Right lobe of liver (tissue), 6 donors: Measurements from ENCODE around the gene ADGRF5. TPM values are rescaled to one million over a fixed set of nuclear protein-coding genes. Genes with fewer than 3 reads are reported as not detected.

Experiments used
- ATAC-seq, 4 donors: fragments of 200-7000 bp; cut with Tn5 transposase; one replicate each; pipeline ENCODE4 v1.9.1; 2020; ENCODE audit warnings: mild to moderate bottlenecking in 4 of 4, moderate library complexity in 4 of 4
- DNase-seq, 3 donors: peaks; one replicate each; pipeline ENCODE4 v3.0.0-alpha.2; 2020
- H3K27ac ChIP-seq, 3 donors: fragments of 200-600 bp; one replicate each; pipeline ENCODE4 v1.8.0; 2022
- H3K27me3 ChIP-seq, 2 donors: fragments of 200-600 bp; one replicate each; pipeline ENCODE4 v1.8.0; 2022
- H3K36me3 ChIP-seq, 4 donors: fragments of 200-600 bp; sonication (generic) in 1 of 4; one replicate each; pipeline versions ENCODE4 v1.5.1 to v1.8.0; 2017 to 2022; ENCODE audit warnings: control low read depth in 1 of 4
- H3K4me1 ChIP-seq, 4 donors: fragments of 200-600 bp; sonication (generic) in 1 of 4; one replicate each; pipeline versions ENCODE4 v1.5.1 to v1.8.0; 2017 to 2022; ENCODE audit warnings: control low read depth in 1 of 4
- H3K4me3 ChIP-seq, 3 donors: fragments of 200-600 bp; one replicate each; pipeline ENCODE4 v1.8.0; 2022
- H3K9me3 ChIP-seq, 4 donors: fragments of 200-600 bp; sonication (generic) in 1 of 4; one replicate each; pipeline versions ENCODE4 v1.5.1 to v1.8.0; 2017 to 2022; ENCODE audit warnings: control low read depth in 1 of 4
- POLR2A ChIP-seq: fragments of 450-650 bp; IDR thresholded peaks from one replicate; pipeline ENCODE4 v1.6.1; 2017; ENCODE audit warnings: antibody characterized with exemption, mild to moderate bottlenecking
- WGBS: methylation state at CpG from one replicate; pipeline ENCODE4 v1.1.6; 2018; ENCODE audit warnings: low coverage, low lambda C conversion rate; ENCODE audit not compliant: insufficient coverage; ENCODE audit errors: missing lambda C conversion rate; 5-methylcytosine and 5-hydroxymethylcytosine counted together
- intact Hi-C, 2 donors: fragments of 100-400 bp; cut with DNase I; formaldehyde crosslinking; loops; one replicate each; pipeline versions ENCODE4 v1.11.2 to v1.14.1; 2022
- total RNA-seq, 6 experiments: library from RNA; depleted of rRNA in 2 of 6; stranded (reverse); fragments of >200 nt in 2 of 6; fragmentation: NEBNext Ultra II Directional in 3 of 6; extraction: Animal tissue kit (Norgen Biotek cat#: 25700) in 3 of 6; gene quantifications; one replicate each; pipeline versions ENCODE4 v1.1.0 to v1.2.4, GENCODE V29; 2016 to 2023
- TF ChIP-seq, protein P1 (sequence below), 4 donors: fragments of 200-600 bp in 3 of 4; fragments of 450-650 bp in 1 of 4; IDR thresholded peaks; one replicate each; pipeline versions ENCODE4 v1.5.1 to v1.8.0; 2016 to 2022; ENCODE audit warnings: antibody characterized with exemption in 4 of 4, mild to moderate bottlenecking in 2 of 4
- donor health status: DM: no; HTN: yes; CAD: no.
- donor health status: DM: no; HTN: no; CAD: no.
- donor health status: DM: no; HTN: no; CAD: no.
- donor health status: DM: no; HTN: yes; CAD: no.
- donor health status: DM: no; HTN: yes; CAD: no.

ADGRF5 gene
- total RNA-seq, 6 experiments from 2014 or later: 6.5 to 14.6 (median 10.7) TPM

DNA sequence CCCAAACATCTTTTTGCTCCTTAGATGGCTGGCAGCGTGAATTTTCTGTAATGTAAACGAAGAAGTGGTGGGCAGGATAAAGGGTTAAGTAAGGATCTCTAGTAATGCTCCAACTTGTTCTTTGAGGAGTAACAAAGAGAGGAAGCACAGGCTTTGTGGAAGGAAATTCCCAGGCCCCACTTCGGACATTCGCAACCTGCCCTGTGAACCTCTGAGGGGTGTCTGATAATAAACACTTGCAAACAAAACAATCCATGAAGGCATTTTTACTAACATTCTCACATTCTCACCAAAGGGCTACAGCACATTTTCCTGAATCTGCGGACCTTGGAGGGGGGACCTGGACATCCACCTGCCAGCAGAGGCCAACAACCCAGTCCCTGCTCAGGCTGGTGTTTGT is 25.8 kb upstream of the ADGRF5 start:
- intact Hi-C loops: no loop called here
- DNase-seq (no peak), ATAC-seq (peak; percentile 44 to 69 (median 45))
- no peaks in the 10 kb centered on the region for H3K36me3 ChIP-seq
- WGBS: 51% methylated on average over 4 of the region's 5 CpGs
- no peak overlapping the region for H3K4me3 ChIP-seq
- H3K4me1 ChIP-seq: no peaks in the 10 kb centered on the region
- TF ChIP-seq, protein P1, sequence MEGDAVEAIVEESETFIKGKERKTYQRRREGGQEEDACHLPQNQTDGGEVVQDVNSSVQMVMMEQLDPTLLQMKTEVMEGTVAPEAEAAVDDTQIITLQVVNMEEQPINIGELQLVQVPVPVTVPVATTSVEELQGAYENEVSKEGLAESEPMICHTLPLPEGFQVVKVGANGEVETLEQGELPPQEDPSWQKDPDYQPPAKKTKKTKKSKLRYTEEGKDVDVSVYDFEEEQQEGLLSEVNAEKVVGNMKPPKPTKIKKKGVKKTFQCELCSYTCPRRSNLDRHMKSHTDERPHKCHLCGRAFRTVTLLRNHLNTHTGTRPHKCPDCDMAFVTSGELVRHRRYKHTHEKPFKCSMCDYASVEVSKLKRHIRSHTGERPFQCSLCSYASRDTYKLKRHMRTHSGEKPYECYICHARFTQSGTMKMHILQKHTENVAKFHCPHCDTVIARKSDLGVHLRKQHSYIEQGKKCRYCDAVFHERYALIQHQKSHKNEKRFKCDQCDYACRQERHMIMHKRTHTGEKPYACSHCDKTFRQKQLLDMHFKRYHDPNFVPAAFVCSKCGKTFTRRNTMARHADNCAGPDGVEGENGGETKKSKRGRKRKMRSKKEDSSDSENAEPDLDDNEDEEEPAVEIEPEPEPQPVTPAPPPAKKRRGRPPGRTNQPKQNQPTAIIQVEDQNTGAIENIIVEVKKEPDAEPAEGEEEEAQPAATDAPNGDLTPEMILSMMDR (IDR thresholded peaks at IDR 0.05): no peak
- no peak for TF ChIP-seq POLR2A
- no peak overlapping the region for H3K27ac ChIP-seq
- no peaks in the 10 kb centered on the region for H3K9me3 ChIP-seq
- no peaks in the 10 kb centered on the region for H3K27me3 ChIP-seq

DNA sequence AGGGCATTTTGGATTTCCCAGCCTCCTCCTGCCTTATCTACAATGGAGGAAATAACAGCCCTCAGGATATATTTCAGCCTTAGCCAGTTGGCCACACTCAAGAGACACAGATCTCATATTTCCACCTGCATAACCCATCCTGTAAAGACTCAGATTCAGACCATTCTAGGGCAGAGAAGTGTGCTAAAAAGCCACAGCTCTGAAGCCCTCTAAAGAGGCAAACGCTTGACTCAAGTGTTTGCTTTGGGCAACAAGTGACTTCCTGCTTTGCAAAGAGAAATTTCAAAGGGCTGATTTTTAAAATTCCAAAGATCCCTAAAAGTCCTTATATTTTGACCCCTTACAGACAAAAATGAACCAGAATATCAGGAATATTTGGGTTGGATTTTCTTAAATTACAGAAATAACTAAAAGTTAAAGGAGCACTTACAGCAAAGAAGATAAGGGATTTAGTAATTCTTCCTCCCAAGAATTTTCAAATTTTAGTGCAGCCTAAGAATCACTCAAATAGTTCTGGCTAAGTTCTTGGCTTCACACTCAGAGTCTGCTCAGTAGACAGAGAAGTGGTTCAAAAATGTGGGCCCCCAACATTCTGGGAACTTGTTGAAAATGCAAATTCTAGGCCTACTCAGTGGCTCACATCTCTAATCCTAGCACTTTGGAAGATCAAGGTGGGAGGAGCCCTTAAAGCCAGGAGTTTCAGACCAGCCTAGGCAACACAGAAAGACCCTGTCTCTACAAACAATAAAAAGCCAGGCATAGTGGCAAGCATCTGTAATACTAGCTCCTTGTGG is 18.9 kb upstream of the ADGRF5 start:
- ATAC-seq (no peak), DNase-seq (no peak)
- 29% methylated on average over 1 of the region's 1 CpG for WGBS
- no peak overlapping the region for H3K4me3 ChIP-seq
- no peaks in the 10 kb centered on the region for H3K9me3 ChIP-seq
- H3K27ac ChIP-seq: no peak overlapping the region
- H3K36me3 ChIP-seq: no peaks in the 10 kb centered on the region
- H3K27me3 ChIP-seq: no peaks in the 10 kb centered on the region
- intact Hi-C loops: no loop called here
- no peaks in the 10 kb centered on the region for H3K4me1 ChIP-seq
- no peak for TF ChIP-seq POLR2A
- TF ChIP-seq, protein P1 (IDR thresholded peaks at IDR 0.05): no peak

DNA sequence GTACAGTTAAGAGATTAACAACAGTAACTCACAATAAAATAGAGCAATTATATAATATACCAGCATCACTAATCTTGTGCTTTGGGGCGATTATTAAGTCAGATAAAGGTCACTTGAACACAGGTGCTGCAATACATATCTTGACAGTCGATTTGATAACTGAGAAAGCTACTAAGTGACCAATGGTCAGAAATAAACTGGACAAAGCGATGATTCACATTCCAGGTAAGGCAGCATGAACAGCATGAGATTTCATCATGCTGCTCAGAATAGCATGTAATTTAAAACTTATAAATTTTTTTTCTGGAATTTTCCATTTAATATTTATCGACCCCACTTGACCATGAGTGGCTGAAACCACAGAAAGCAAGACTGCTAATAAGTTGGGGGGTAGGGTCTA is 15.9 kb upstream of the ADGRF5 start:
- no peak overlapping the region for H3K27ac ChIP-seq
- WGBS: 73% methylated on average over 4 of the region's 4 CpGs
- intact Hi-C loops: no loop called here

DNA sequence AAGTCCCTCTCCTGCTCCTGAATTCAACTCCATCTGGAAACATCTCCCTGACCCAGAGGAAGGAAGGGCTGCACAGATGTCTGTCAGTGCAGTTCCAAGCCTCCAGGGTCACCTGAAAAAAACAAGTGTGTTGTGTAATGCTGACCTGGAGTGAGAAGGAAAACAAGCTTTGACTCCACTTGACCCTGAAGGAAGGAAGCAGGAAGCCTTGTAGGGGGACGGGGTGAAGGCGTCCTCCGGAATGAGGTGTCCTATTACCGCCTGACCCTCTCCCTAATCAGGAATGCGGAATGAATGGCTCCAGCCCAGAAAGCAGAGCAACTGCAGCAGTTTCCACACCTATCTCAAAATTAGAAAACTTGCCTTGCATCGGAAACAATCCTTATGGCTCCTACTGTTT is 13.9 kb upstream of the ADGRF5 start:
- H3K9me3 ChIP-seq: no peaks in the 10 kb centered on the region
- H3K4me1 ChIP-seq: no peaks in the 10 kb centered on the region
- DNase-seq (peak in 1 of 3 donors; percentile 17), ATAC-seq (peak; percentile 80 to 90 (median 88))
- no peak overlapping the region for H3K27ac ChIP-seq
- TF ChIP-seq, protein P1 (IDR thresholded peaks at IDR 0.05): no peak
- no peak for TF ChIP-seq POLR2A
- H3K27me3 ChIP-seq: no peaks in the 10 kb centered on the region
- intact Hi-C loops: no loop called here
- H3K36me3 ChIP-seq: no peaks in the 10 kb centered on the region
- no peak overlapping the region for H3K4me3 ChIP-seq
- 60% methylated on average over 6 of the region's 6 CpGs for WGBS

More for the DNA sequence above, 15.9 kb upstream of the ADGRF5 start:
- no peak for TF ChIP-seq POLR2A
- TF ChIP-seq, protein P1 (IDR thresholded peaks at IDR 0.05): no peak
- Histone ChIP-seq H3K36me3 (no peaks in the 10 kb centered on the region), H3K4me1 (no peaks in the 10 kb centered on the region), H3K27me3 (no peaks in the 10 kb centered on the region), H3K4me3 (no peak overlapping the region), H3K9me3 (no peaks in the 10 kb centered on the region)
- DNase-seq (no peak), ATAC-seq (no peak)
